GM23338 (cell line): ENCODE data around the gene DACT2. TPM values are rescaled to one million over a fixed set of nuclear protein-coding genes. Genes with fewer than 3 reads are reported as not detected.

ENCODE experiments used
- CREB1 ChIP-seq: fragments of 250-450 bp; sonication (Bioruptor Pico); IDR thresholded peaks from 2 replicates; pipeline ENCODE4 v1.5.0; 2020; ENCODE audit warnings: low read depth, mild to moderate bottlenecking, moderate library complexity
- CTCF ChIP-seq, 2 experiments: fragments of 200-600 bp in 1 of 2; sonication (generic) in 1 of 2; conservative IDR thresholded peaks; 2 replicates each; pipeline versions ENCODE4 v1.5.1 to v1.6.1; 2016 to 2017; ENCODE audit warnings: antibody characterized with exemption in 2 of 2, low read depth in 2 of 2, mild to moderate bottlenecking in 2 of 2, moderate library complexity in 1 of 2
- EZH2 ChIP-seq: fragments of 200-600 bp; sonication (generic); IDR thresholded peaks from one replicate; pipeline ENCODE4 v1.8.0; 2017; ENCODE audit warnings: antibody characterized with exemption, mild to moderate bottlenecking, low read depth; ENCODE audit not compliant: unreplicated experiment
- EZH2phosphoT487 ChIP-seq: fragments of 200-600 bp; sonication (generic); IDR thresholded peaks from one replicate; pipeline ENCODE4 v1.8.1; 2018; ENCODE audit warnings: antibody characterized with exemption; ENCODE audit not compliant: unreplicated experiment
- JUNB ChIP-seq: IDR thresholded peaks from one replicate; pipeline ENCODE4 v1.6.1; 2016; ENCODE audit warnings: antibody characterized with exemption; ENCODE audit not compliant: unreplicated experiment
- POLR2AphosphoS5 ChIP-seq: IDR thresholded peaks from 2 replicates; pipeline ENCODE4 v1.6.1; 2016; ENCODE audit warnings: antibody characterized with exemption, low read depth
- STAT1 ChIP-seq: IDR thresholded peaks from one replicate; pipeline ENCODE4 v1.6.1; 2016; ENCODE audit warnings: antibody characterized with exemption; ENCODE audit not compliant: unreplicated experiment
- ZNF114 ChIP-seq: fragments of 250-450 bp; sonication (Bioruptor Pico); IDR thresholded peaks from 2 replicates; pipeline ENCODE4 v1.5.0; 2020; ENCODE audit warnings: mild to moderate bottlenecking, moderate library complexity
- ZNF462 ChIP-seq: fragments of 250-450 bp; sonication (Bioruptor Pico); IDR thresholded peaks from 2 replicates; pipeline ENCODE4 v1.5.0; 2020; ENCODE audit warnings: mild to moderate bottlenecking, moderate library complexity
- polyA plus RNA-seq: library from polyadenylated mRNA; unstranded; fragments of >200 nt; fragmentation: Nextera tagmentation; extraction: Ambion mirVana; gene quantifications from 2 replicates; pipeline ENCODE4 v1.2.1, GENCODE V29; 2016
- total RNA-seq: library from RNA; depleted of rRNA; stranded (reverse); fragments of >200 nt; shearing (Covaris generic); gene quantifications from 2 replicates; pipeline ENCODE4 v1.2.3, GENCODE V29; 2014
- TF ChIP-seq, protein P1 (sequence below): IDR thresholded peaks from 2 replicates; pipeline ENCODE4 v1.6.1; 2016; ENCODE audit warnings: antibody characterized with exemption

Gene DACT2
- total and polyA plus RNA-seq, 2 experiments from 2014 or later: 1.8 to 10.6 TPM

- TF ChIP-seq ZNF462 (CRISPR knock-in tag) (no peak), POLR2AphosphoS5 (no peak), CTCF (conservative IDR thresholded peaks at IDR 0.05; ENCODE audit: low read depth in 2 of 2) (no peak), JUNB (no peak), STAT1 (no peak), EZH2 (no peak), ZNF114 (no peak), CREB1 (no peak), EZH2phosphoT487 (no peak)
- TF ChIP-seq, protein P1, sequence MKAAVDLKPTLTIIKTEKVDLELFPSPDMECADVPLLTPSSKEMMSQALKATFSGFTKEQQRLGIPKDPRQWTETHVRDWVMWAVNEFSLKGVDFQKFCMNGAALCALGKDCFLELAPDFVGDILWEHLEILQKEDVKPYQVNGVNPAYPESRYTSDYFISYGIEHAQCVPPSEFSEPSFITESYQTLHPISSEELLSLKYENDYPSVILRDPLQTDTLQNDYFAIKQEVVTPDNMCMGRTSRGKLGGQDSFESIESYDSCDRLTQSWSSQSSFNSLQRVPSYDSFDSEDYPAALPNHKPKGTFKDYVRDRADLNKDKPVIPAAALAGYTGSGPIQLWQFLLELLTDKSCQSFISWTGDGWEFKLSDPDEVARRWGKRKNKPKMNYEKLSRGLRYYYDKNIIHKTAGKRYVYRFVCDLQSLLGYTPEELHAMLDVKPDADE: no peak
Measured at GRCh38 chr6:168276576-168277273, 42.9 kb downstream of the DACT2 start (continued).
